ENCODE results near the gene CLTB.

GRCh38 chr5:176420086-176420485 is 3.7 kb upstream of the CLTB start:
- TF ChIP-seq FOXM1 (IDR thresholded peaks at IDR 0.05; ENCODE audit: borderline replicate concordance) (no peak), NFRKB (IDR thresholded peaks at IDR 0.05) (no peak)
